Medulla oblongata (tissue), 1 donor: ENCODE measurements around the gene PSMG3.

Source experiments
- DNase-seq: peaks from one replicate; pipeline ENCODE4 v3.0.0-alpha.2; 2015; ENCODE audit errors: extremely low spot score

PSMG3 gene

DNA sequence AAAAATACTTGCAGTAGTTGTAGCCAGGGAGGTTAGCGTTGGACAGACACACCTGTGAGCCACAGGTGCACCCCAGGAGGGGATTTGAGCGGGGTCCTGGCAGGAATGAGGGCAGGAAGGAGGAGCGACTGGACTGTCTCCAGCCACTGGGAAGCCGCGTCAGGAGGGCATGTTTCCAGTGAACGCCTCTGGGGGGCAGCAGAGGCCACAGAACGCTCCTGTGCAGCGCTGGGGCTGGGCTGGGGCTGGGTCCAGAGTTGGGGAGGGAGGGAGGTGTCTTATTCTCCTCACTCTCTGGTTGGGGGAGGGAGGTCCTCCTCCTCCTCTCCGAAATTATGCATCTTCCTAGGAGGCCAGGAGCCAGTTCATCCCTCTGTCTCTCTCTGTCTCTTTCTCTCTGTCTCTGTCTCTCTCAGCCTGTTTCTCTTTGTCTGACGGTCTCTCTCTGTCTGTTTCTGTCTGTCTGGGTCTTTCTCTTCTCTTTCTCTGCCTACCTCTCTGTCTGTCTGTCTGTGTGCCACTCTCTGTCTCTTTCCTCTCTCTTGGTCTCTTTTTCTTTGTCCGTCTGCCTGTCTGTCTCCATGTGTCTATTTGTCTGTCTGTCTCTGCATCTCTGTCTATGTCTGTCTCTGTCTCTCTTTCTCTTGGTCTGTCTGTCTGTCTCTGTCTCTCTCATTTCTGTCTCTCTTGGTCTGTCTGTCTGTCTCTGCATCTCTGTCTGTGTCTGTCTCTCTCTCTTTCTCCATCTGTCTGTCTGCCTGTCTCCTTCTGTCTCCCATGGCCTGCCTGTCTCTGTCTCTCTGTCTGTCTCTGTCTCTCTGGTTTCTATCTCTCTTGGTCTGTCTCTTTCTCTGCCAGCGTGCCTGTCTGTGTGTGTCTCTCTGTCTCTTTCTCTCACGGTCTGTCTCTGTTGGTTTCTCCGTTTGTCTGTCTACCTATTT is 9.9 kb upstream of the PSMG3 start:
- DNase-seq = peak; percentile 69

DNA sequence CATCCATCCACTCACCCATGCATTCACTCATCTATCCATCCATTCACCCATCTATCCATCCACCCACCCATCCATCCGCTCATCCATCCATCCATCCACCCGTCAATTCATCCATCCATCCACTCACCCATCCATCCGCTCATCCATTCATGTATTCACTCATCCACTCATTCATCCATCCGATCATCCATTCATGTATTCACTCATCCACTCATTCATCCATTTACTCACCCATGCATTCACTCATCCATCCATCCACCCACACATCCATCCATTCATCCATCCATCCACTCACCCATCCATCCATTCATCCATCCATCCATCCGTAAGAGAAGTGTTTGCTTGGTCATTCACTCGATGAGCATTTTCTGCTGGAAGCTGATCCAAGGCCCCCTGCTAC is 8.7 kb upstream of the PSMG3 start:
- DNase-seq = no peak

DNA sequence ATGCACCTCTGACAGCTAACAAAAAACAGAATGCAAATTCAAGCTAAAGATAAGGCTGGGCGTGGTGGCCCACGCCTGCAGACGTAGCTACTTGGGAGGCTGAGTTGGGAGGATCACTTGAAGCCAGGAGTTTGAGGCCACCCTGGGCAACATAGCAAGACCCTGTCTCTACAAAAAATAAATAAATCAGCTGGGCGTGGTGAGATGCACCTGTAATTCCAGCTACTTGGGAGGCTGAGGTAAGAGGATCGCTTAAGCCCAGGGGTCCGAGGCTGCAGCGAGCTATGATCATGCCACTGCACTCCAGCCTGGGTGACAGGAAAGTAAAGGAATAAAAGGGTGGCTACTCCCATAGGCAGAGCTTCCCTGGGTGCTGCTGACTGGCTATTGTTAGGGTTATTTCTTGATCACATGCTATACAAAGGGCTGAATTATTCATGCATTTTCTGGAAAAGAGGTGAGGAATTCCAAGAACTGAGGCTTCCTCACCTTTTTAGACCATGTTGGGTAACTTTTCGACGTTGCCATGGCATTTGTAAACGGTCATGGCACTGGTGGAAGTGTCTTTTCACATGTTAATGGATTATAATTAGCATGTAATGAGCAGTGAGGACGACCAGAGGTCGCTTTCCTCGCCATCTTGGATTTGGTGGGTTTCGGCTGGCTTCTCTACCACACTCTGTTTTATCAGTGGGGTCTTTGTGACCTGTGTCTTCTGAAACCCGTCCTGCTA is 6.9 kb upstream of the PSMG3 start:
- no peak for DNase-seq

DNA sequence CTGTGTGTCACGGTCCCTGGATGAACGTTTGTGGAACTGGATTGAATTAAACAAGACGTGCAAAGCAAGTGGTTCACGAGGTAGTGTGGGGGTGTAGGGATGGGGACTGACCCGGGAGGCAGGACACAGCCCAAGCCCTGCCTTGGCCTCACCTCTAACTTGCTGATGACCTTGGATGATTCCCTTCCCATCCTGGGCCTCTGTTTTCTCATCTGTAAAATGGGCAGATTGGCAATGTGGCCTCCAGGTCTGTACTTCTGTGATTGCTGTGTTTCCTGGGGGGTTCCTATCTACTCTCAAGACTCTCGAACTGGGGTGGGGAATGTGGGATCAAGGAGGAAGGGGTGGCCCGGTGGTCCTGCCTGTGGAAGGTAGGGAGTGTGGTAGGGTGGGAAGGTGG is 6.0 kb upstream of the PSMG3 start:
- DNase-seq = no peak

- DNase-seq = no peak
Measured at GRCh38 chr7:1572111-1572822, 2.4 kb upstream of the PSMG3 start.

DNA sequence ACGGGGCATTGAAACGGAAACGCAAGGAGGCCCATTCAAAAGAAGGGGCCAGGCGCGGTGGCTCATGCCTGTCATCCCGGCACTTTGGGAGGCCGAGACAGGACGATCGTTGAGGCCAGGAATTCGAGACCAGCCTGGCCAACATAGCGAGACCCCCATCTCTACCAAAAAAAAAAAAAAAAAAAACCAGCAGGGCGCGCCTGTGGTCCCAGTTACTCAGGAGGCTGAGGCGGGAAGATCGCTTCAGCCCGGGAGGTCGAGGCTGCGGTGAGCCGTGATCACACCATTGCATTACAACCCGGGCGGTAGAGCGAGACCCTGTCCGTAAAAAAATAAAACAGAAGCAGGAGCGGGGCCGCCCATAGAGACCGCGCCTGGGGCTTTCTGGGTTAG is 396 bp downstream of the PSMG3 start:
- DNase-seq = no peak

DNA sequence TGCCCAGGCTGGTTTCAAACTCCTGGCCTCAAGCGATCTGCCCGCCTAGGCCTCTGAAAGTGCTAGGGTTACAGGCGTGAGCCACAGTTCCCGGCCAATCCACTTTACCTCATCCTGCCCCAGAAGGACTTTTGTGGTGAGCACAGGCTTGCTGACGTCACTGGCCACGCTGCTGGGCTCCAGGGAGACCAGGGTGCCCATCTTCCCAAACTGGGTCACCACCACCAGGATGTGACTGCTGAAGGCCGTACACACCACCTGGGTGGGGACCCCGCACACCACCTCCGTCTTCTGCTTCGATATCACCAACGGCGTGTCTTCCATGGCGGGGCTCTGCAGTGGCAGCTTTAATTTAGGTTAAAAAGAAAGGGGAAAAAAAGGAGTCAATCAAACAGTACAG is 816 bp downstream of the PSMG3 start:
- DNase-seq = no peak

- no peak for DNase-seq
Measured at GRCh38 chr7:1567896-1568510, 1.8 kb downstream of the PSMG3 start.

DNA sequence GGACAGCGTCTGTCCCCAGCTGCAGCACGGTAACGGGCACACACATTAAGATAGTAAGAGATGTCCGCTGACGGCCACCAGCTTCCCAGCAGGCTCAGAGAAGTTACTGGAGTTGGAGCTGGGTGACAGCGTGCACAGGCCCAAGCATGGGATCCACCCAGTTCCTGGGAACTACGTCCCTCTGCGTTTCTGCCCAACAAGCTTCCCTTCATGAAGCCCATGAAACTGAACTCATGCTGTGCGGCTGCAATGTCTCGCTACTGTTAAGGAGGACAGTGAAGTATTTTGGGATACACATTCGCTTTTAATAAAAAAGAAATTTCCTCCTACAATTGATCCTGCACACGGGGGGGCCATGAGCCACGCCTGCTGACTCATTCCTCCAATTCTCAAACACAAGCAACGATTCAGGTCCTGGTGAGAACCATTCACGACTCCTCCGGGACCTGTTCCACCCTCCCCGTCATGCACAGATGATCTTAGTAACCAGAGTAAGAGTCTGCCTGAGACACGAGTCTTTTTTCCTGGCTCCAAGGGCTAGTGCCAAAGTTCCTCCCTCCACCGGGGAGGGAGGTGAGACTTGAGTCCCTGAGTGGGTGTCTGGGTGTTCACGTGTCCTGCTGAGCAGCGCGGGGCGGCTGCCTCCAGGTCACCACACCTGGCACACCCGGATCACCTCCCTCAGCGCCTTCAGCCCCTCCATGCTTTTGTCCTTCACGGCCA is 2.6 kb downstream of the PSMG3 start:
- no peak for DNase-seq

- no peak for DNase-seq
Measured at GRCh38 chr7:1566687-1567048, 3.2 kb downstream of the PSMG3 start.

- DNase-seq = no peak
Measured at GRCh38 chr7:1564603-1565022, 5.2 kb downstream of the PSMG3 start.

DNA sequence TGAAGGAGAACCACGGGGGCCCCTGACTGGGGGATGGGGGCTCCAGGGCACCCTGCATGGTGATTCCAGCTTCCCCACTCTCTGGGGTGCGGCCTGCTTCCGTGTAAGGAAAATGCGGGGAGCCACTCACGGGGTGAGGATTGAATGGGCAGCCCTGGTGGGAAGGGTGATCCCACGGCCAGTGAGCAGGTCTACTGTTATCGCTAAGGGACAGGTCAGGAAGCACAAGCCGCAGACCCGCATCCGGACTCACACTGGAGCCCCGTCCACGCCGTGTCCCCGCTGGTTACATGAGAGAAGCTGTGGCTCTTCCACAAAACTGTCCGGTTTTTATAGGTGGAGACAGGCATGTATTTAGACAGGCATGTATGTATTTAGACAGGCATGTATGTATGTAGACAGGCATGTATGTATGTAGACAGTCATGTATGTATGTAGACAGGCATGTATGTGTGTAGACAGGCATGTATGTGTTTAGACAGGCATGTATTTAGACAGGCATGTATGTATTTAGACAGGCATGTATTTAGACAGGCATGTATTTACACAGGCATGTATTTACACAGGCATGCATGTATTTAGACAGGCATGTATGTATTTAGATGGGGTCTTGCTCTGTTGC is 5.7 kb downstream of the PSMG3 start:
- DNase-seq = no peak

GRCh38 chr7:1562597-1563051 is 7.2 kb downstream of the PSMG3 start:
- no peak for DNase-seq

DNA sequence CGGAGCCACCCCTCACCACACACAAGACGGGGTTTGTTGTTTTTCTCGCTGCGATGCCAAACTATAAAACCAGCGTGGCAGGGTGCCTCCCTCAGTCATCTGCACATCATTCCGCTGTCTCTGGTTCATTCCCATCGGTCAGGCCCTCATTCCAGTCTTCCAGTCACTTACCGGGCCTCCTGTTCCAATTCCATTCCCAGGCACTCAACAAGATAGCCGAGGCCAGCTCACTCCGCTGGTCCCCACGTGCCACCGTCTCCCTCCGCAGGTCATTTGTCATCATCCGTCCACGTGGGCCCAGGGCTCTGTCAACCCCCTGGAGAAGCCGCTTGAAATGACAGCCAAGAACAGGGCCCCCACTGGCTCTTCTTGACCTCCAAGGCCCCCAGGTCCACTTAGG is 7.7 kb downstream of the PSMG3 start:
- DNase-seq = no peak

DNA sequence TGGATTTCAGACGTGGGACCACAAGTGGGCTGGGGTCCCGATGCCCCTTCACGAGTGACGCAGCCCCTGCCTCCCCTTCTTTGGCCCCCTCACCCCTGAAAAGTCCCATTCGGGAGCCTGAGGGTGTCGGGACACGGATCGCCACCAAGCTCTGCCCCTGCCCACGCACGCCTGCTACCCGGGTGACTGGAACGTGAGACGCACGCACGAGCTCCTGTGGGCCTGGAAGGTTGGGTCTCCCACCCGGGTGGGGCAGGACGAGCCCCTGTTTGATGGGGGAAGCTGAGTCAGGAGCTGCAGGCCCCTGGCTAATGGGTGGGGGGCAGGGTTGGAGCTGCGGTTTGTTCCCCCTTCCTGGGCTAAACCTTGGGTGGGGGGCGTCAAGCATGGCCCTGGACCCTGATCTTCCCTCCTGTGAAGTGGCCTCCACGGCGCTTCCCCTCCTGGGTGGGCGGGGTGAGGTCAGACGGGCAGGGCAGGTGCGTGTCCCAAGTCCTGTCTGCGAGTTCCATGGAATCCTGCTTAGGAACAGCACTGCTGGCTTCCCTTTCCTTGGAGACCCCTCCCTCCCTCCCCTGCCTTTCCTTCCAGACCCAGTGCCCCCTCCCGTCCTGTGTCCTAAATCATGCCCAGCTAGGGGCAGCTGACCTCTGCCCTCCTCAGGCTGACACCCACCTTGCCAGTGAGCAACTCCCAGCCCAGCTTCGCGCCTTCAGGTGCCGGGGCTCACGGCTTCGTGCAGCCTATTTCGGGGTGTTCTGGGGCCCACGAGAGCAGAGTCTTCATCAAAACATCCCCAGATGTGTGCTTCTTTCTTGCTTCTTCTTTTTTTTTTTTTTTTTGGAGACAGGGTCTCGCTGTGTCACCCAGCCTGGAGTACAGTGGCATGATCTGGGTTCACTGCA is 8.5 kb downstream of the PSMG3 start:
- no peak for DNase-seq

DNA sequence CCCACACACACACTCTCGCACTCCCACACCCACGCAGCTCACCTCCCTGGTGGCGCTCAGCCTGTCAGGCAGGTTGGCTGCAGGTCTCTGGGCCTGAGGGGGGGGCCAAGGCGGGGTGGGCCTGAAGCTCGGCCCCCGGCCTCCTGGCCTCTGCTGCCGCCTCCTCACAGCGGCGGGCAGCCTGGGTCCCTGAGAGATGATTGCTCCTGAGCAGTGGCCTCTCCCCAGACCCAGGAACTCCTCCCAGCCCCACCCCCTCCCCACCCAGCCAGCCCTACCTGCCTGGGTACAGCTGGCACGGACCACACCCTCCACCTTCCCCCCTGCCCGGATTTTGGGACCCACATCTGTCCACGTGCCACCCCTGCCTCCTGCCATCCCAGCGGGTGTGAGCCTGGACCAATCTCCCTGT is 9.2 kb downstream of the PSMG3 start:
- DNase-seq = no peak

- DNase-seq = no peak
Measured at GRCh38 chr7:1559626-1560590, 9.9 kb downstream of the PSMG3 start.

- no peak for DNase-seq
Measured at GRCh38 chr7:1558841-1559625, 10.8 kb downstream of the PSMG3 start.
